Parathyroid adenoma (tissue), 2 donors: Measurements from ENCODE around the gene TEX9.

Source experiments
- H2AFZ ChIP-seq: fragments of 300-600 bp; sonication (generic); one replicate; pipeline ENCODE4 v1.7.0; 2017; ENCODE audit warnings: antibody characterized with exemption, mild to moderate bottlenecking
- H3K27ac ChIP-seq: fragments of 300-600 bp; sonication (generic); one replicate; pipeline ENCODE4 v1.7.0; 2017
- H3K27me3 ChIP-seq: fragments of 300-600 bp; sonication (generic); one replicate; pipeline ENCODE4 v1.7.0; 2017; ENCODE audit warnings: low read length; ENCODE audit not compliant: control insufficient read depth, insufficient read depth
- H3K36me3 ChIP-seq: fragments of 300-600 bp; sonication (generic); one replicate; pipeline ENCODE4 v1.7.0; 2017; ENCODE audit warnings: low read length; ENCODE audit not compliant: control insufficient read depth, insufficient read depth
- H3K4me1 ChIP-seq: fragments of 300-600 bp; sonication (generic); one replicate; pipeline ENCODE4 v1.7.0; 2017; ENCODE audit warnings: control low read depth
- H3K4me2 ChIP-seq: fragments of 300-600 bp; sonication (generic); one replicate; pipeline ENCODE4 v1.7.0; 2017; ENCODE audit warnings: low read length
- H3K4me3 ChIP-seq: fragments of 300-600 bp; sonication (generic); one replicate; pipeline ENCODE4 v1.7.0; 2017; ENCODE audit warnings: low read depth, low read length
- H3K79me2 ChIP-seq: fragments of 300-600 bp; sonication (generic); one replicate; pipeline ENCODE4 v1.7.0; 2017; ENCODE audit warnings: control low read depth
- H3K9ac ChIP-seq: fragments of 300-600 bp; sonication (generic); one replicate; pipeline ENCODE4 v1.7.0; 2017; ENCODE audit warnings: mild to moderate bottlenecking
- H3K9me3 ChIP-seq: fragments of 300-600 bp; sonication (generic); one replicate; pipeline ENCODE4 v1.7.0; 2017; ENCODE audit warnings: low read length; ENCODE audit not compliant: control insufficient read depth
- TF ChIP-seq, protein P1 (sequence below): fragments of 300-600 bp; sonication (generic); IDR thresholded peaks from one replicate; pipeline ENCODE4 v1.7.0; 2017; ENCODE audit warnings: antibody characterized with exemption, mild to moderate bottlenecking
- donor health status: primary hyperparathyroidism.

Gene TEX9

DNA sequence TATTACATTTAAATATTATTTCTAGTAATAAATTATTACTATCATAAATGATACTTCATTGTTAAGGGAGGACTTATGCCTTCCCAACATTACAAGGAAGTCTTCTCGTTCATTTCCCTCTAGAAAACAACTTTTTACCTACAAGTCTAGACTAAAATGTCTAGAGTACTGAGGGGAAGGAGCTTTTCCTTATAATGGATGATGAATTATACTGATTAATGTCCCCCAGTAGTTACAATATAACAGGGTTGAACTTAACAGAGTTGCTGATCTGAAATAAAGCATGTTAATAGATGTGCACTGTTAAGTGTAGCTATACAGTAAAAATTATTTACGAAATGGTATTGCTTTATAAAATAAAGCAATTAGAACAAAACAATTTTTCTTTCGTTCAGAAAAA, 102.4 kb downstream of the TEX9 start:
- Histone ChIP-seq H3K4me3 (no peak overlapping the region), H3K9ac (no peak overlapping the region), H3K4me2 (no peak overlapping the region), H2AFZ (no peak overlapping the region), H3K36me3 (no peaks in the 10 kb centered on the region), H3K9me3 (no peaks in the 10 kb centered on the region), H3K79me2 (no peaks in the 10 kb centered on the region), H3K4me1 (no peaks in the 10 kb centered on the region), H3K27ac (no peak overlapping the region), H3K27me3 (no peaks in the 10 kb centered on the region)
- TF ChIP-seq, protein P1, sequence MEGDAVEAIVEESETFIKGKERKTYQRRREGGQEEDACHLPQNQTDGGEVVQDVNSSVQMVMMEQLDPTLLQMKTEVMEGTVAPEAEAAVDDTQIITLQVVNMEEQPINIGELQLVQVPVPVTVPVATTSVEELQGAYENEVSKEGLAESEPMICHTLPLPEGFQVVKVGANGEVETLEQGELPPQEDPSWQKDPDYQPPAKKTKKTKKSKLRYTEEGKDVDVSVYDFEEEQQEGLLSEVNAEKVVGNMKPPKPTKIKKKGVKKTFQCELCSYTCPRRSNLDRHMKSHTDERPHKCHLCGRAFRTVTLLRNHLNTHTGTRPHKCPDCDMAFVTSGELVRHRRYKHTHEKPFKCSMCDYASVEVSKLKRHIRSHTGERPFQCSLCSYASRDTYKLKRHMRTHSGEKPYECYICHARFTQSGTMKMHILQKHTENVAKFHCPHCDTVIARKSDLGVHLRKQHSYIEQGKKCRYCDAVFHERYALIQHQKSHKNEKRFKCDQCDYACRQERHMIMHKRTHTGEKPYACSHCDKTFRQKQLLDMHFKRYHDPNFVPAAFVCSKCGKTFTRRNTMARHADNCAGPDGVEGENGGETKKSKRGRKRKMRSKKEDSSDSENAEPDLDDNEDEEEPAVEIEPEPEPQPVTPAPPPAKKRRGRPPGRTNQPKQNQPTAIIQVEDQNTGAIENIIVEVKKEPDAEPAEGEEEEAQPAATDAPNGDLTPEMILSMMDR, result no peak

DNA sequence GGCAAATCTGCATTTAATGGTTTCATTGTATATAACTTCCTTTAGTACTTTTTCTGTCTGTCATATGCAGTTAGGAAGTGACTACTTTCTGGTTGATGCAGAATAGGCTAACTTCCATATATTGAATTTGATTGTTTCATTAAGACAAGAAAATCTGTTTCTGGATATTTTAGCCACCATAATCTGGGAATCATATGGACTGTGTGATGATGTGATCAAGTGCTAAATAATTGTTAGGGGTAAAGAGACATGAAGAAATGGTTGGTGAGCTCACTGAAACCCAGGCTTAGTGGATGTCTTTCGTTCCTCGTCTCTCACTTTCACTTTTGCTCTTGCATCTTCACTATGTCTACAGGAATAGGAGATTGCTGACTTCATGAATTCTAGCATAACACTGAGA, 103.2 kb downstream of the TEX9 start:
- no peak overlapping the region for H3K4me2 ChIP-seq
- no peaks in the 10 kb centered on the region for H3K79me2 ChIP-seq
- no peaks in the 10 kb centered on the region for H3K9me3 ChIP-seq
- no peak overlapping the region for H3K9ac ChIP-seq
- no peak overlapping the region for H3K4me3 ChIP-seq
- no peaks in the 10 kb centered on the region for H3K36me3 ChIP-seq
- H3K27me3 ChIP-seq, result no peaks in the 10 kb centered on the region
- H2AFZ ChIP-seq, result no peak overlapping the region
- no peak overlapping the region for H3K27ac ChIP-seq
- TF ChIP-seq, protein P1, result no peak
- no peaks in the 10 kb centered on the region for H3K4me1 ChIP-seq

DNA sequence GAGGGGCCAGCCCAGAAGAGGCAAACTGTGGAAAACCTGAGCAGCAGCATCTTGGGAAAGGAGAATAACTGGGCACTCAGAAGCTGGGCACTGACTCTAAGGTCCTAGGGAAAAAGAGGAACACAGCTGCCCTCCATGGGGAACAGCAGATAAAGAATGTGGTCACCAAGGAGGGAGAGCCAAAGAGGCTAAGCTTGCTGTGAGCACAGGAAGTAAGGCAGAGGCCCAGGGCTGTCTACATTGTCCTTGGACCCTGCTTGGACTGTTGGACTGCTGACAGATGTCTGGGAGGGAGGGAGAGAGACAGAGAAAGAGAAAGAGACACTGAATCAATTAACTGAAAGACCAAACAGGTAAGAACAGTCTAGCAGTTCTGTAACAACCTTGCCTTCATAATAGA, 104.3 kb downstream of the TEX9 start:
- H3K4me2 ChIP-seq, result no peak overlapping the region
- H3K27me3 ChIP-seq, result no peaks in the 10 kb centered on the region
- no peak overlapping the region for H3K9ac ChIP-seq
- no peak overlapping the region for H2AFZ ChIP-seq
- H3K4me1 ChIP-seq, result no peaks in the 10 kb centered on the region
- H3K9me3 ChIP-seq, result no peaks in the 10 kb centered on the region
- H3K36me3 ChIP-seq, result no peaks in the 10 kb centered on the region
- TF ChIP-seq, protein P1, result no peak
- no peak overlapping the region for H3K27ac ChIP-seq
- no peak overlapping the region for H3K4me3 ChIP-seq
- H3K79me2 ChIP-seq, result no peaks in the 10 kb centered on the region

DNA sequence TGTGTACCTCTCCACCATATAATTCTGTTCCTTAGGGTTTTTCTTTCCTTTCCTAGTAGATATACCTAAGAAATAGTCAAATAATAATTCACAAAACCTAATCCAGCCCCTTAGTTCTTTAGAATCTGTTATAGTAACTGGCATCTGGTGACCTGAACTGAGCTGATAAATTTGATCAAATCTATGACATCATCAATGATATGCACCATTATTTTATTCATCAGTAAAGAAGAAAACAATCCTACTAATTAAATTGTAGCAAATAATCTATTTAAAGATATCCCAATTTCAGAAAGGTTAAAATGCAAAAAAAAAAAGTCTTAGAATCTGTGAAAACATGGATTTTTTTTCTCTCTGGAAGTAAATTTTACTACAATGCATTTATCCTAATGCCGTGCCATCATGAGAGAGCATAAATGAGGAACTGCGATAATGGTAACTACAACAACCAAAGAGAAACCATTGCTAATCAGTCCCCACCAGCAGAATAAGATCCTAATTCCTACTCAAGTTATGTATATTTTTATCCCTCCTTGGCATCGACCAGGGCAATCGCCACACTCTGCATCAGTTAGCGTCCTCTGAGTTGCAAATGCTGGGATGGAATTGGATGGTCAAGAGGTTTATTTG, 106.3 kb downstream of the TEX9 start:
- no peaks in the 10 kb centered on the region for H3K4me1 ChIP-seq
- H3K27ac ChIP-seq, result no peak overlapping the region
- no peaks in the 10 kb centered on the region for H3K79me2 ChIP-seq
- no peaks in the 10 kb centered on the region for H3K27me3 ChIP-seq
- TF ChIP-seq, protein P1, result no peak
- no peaks in the 10 kb centered on the region for H3K36me3 ChIP-seq
- H2AFZ ChIP-seq, result no peak overlapping the region
- no peaks in the 10 kb centered on the region for H3K9me3 ChIP-seq
- no peak overlapping the region for H3K9ac ChIP-seq
- H3K4me3 ChIP-seq, result no peak overlapping the region
- H3K4me2 ChIP-seq, result no peak overlapping the region

DNA sequence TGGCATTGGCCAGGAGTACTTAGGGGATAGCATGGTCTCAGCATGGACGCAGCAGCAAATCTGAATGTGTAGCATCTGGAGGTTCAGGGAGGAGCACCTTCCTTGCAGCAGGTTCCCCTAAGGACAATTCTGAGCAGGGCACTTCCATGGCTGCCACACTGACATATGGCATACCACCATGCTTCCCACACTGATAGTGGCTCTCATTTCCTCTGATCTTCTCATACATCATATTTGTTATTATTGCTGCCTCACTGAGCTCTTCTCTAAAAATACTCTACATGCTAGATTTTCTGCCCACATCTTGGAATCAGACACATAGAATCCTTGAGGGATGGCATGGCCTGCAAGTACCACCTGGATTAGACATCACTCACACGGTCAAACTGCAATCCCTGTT, 107.1 kb downstream of the TEX9 start:
- Histone ChIP-seq H3K27ac (no peak overlapping the region), H3K4me1 (no peaks in the 10 kb centered on the region), H3K4me3 (no peak overlapping the region), H3K9me3 (no peaks in the 10 kb centered on the region), H2AFZ (no peak overlapping the region), H3K36me3 (no peaks in the 10 kb centered on the region), H3K9ac (no peak overlapping the region), H3K27me3 (no peaks in the 10 kb centered on the region), H3K79me2 (no peaks in the 10 kb centered on the region), H3K4me2 (no peak overlapping the region)
- TF ChIP-seq, protein P1, result no peak
